ENCODE data around the gene WRAP73.
"Not testable (repeated sequence)": the region's sequence is repeated elsewhere in the genome, so short reads cannot be mapped to it uniquely, and the experiment has no call there.

The WRAP73 gene

DNA sequence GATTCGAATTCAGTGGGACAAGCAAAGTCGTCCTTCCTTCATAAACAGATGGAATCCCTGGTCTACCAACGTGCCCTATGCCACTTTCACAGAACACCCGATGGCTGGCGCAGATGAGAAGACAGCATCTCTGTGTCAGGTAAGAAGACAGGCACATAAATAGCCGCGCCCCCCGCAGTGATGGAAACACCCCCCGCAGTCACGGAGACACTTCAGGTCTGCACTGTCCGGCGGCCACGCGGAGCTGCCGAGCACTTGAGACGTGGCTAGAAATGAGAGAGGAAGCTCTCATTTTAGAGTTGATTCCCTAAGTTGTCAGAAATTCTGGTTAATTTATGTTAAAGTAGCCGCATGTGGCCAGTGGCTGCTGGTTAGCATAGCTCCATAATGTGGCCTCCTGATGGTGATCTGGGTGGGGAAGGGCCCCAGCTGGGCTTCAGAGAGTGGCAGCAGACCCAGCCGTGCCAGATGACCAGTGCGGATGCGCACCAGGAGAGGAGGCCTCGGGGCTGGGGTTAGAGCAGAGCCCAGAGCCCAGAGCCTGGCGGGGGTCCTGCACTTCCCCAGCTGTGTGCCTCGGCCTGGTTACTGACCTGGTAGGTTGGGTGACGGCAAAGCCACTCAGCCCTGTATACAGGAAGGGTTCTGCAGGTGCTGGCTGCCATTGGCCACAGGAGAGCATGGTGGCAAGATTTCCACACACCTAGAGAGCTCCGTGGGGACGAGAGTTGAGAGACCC lies 22.2 kb downstream of the WRAP73 start:
- no peak for DNase-seq

DNA sequence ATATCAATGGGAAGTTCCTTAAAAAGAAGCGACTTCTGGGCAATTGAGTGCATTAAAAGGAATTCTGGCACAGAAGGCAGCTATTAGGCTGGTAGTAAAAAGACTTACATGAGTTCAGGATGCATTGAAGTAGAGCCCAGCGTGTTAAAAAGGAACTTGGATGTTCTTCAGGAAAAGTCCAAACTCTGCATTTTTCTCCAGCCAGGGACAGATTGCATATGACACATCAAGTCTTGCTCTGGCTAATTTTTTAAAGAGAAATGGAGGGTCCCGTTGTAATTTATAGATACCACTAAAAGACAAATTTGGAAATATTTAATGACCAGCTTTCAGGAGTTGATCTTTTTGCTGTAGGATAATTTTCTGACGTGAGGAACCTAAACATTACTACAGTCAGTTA lies 23.9 kb downstream of the WRAP73 start:
- no peak for DNase-seq

DNA sequence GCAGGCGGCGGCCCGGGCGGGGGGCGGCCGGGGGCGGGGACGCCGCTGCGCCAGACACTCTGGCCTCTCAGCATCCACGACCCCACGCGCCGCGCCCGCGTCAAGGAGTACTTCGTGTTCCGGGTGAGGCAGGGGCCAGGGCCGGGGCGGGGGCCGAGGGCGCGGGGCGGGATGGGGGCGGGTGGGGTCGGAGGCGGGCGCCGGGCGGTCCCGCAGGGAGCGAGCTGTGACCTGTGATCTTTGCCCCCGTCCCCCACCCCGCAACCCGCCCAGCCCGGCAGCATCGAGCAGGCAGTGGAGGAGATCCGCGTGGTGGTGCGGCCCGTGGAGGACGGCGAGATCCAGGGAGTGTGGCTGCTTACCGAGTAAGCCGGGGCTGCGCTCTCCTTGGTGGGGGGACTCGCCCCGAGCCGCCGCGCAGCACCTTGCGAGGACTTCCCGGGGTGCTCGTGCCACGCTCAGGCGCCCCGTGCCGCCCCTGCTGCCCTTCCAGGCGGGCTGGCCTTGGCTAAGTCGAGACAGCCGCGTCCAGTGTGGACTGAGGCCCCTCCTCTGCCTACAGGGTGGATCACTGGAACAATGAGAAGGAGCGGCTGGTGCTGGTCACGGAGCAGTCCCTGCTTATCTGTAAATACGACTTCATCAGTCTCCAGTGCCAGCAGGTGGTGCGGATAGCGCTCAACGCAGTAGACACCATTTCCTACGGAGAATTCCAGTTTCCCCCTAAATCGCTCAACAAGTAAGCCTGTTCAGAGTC lies 24.6 kb downstream of the WRAP73 start:
- DNase-seq: no peak

DNA sequence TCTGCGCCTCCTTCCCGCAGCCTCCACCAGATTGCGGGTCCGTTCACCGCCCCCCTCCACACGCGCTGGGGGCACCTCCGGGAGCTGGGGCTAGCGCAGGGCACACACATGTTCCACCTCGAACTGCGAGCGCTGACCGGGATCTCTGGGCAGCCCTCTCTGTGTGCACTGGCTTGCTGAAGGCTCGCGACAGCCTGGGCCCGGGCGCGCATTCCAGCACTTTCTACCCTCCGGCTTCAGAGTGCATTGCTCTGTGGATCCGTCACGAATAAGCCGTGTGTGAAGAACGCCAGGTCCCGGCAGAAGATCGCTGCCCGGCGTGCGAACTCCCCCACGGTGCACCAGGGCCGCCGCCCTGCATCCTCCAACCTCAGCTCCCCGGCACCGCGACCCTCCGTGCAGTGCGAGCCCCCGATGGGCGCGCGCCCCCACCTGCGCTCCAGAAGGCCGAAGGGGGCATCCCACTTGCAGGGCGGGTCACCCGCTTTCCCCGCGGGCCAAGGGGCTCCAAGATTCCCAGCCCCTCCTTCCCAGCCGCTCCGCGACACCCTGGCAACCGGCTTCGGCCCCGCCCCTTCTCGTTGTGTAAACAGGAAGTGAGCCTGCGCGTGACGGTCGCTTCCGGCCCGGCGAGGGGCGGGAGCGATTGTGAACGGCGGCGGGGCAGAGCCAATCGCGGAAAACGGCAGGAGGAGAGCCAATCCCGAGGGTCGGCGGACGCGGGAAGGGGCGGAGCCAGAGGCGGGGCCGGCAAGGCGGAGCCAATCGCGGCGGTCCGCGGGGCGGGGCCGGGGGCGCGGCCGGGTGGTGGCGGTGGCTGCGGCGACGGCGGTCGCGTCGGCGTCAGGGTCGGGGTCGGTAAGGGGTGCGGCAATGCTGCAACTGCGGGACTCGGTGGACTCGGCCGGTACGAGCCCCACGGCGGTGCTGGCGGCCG lies 25.4 kb downstream of the WRAP73 start, which contains the start of gene TPRG1L:
TPRG1L (plus strand) TSS at position 816 of the 937 bp plus-strand sequence; CDS start at position 874, 58 bp downstream.
- peak; percentile 93 to 99 for DNase-seq

DNA sequence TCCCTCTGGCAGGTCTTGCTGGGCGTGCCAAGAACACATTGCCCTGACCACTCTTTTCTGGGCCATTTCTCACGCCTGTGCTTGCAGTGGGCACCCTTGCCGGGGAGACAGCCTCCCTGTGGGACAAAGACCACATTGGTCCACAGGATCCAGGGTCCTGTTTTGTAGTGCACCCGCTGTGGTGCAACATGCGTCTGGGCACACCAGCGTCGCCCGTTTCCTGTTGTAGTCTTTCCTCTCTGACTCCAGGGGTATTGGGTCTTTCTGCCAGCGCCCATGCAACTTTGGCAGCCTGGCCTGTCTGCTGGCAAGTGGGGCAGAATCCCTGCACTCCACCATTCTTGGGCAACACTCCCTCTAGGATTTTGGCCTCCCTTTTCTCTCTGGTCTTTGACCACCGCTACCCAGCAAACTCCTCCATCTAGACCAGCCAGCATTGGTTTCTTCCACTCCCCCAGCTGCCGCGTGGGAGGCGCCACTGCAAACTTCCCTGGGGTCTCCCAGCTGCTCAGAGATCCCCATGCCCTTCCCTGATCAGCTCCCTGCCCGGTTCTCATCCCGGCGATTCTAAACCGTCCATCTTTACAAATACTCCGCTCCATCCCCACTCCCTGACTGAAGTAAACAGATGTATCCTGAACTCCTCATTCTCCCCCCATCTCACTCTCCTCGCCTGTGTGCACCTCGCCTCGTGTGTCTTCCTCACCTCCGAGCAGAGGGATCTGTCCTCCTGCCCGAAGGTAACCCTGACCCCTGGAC lies 26.3 kb downstream of the WRAP73 start:
- no peak for DNase-seq

DNA sequence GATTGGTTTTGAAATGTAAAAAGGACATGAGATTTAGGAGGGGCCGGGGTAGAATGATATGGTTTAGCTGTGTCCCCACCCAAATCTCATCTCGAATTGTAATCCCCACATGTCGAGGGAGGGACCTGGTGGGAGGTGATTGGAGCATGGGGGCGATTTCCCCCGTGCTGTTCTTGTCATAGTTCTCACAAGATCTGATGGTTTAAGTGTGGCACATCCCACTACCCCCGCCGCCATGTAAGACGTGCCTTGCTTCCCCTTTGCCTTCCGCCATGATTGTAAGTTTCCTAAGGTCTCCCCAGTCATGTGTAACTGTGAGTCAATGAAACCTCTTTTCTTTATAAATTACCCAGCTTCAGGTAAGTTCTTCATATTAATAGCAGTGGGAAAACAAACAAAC lies 27.8 kb downstream of the WRAP73 start:
- DNase-seq: not testable (repeated sequence)

DNA sequence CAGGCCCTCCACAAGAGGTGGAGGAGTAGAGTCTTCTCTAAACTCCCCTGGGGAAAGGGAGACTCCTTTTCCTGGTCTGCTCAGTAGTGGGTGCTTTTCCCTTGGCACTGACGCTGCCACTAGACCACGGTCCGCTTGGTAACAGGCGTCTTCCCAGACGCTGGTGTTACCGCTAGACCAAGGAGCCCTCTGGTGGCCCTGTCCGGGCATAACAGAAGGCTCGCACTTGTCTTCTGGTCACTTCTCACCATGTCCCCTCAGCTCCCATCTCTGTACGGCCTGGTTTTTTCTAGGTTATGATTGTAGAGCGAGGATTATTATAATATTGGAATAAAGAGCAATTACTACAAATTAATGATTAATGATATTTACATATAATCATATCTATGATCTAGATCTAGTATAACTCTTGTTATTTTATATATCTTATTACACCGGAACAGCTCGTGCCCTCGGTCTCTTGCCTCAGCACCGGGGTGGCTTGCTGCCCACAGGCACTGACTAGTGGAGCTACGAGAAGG lies 28.7 kb downstream of the WRAP73 start:
- peak; percentile 26 to 40 for DNase-seq

DNA sequence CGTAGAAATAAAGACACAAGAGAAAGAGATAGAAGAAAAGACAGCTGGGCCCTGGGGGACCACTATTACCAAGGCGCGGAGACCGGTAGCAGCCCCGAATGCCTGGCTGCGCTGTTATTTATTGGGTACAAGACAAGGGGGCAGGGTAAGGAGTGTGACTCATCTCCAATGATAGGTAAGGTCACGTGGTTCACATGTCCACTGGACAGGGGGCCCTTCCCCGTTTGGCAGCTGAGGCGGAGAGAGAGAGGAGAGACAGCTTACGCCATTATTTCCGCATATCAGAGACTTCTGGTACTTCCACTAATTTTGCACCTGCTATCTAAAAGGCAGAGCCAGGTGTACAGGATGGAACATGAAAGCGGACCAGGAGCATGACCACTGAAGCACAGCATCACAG lies 29.2 kb downstream of the WRAP73 start:
- no peak for DNase-seq

DNA sequence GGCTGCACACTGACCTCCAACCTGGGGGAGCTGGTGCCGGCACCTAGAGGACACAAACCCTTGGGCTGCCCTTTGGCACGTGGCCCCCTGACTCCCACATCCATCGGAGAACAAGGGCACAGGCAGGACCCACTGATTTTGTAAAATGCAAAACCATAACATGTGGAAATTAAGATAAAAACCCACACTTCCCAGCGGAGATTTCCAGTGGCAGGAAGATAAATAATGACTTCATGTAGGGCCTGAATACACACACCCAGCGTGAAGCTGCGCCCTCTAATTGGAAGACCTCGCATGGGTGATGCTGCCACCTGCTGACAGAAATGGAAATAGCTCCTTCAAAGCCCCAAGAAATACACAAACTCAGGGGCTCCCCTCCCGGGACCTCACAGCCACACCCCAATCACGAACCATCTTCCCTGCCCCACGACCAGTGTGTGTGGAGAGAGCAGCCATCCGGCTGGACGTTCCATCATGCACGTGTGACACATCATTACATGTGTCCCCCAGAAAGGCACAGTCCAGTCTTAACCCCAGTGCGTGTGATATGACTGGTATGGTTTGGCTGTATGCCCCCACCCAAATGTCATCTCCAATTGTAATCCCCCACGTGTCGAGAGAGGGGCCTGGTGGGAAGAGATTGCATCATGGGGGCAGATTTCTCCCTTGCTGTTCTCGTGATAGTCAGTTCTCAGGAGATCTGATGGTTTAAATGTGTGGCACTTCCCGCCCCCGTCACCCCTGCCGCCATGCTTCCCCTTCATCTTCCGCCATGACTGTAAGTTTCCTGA lies 30.8 kb downstream of the WRAP73 start:
- DNase-seq: peak; percentile 60 to 79

DNA sequence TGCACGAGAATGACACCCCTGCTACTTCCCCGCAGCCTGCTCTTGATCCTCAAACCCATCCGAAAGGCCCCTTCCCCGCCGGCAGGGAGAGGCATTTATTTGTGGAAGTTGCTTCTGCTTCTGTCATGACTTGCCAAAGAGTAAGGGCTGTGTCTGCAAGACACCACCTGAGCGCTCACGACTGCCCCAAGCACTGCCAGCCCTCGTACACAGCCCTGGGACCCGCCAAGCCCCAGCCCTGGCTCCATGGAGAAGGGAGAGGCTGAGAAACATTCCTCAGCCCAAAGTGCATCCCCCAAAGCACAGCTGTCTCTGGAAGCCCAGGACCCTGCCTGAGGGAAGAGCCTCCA lies 31.4 kb downstream of the WRAP73 start:
- DNase-seq: no peak

DNA sequence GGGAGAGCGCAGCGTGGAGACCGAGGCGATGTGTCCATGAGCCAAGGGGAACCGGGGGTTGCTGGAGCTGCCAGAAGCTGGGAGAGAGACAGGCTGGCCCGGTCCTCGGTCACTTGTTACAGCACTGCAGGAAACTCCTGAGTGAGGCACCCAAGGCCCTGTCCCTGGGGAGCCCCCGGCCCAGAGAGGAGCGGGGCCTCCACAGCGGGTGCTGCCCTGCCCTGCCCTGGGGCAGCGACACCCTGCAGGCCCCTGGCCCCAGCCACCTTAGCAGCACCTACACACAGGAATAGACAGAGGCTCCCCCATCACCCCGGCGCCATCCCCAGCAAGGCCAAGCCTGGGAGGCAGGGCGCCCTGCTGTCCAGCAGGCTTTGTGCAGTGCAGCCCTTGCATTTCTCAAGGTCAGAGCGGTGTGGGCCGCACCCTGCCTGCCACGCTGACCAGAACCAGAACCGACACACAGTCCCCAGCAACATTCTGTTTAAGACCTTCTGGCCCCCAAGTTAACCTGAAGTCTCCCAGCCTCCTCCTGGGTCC lies 32.0 kb downstream of the WRAP73 start:
- no peak for DNase-seq

DNA sequence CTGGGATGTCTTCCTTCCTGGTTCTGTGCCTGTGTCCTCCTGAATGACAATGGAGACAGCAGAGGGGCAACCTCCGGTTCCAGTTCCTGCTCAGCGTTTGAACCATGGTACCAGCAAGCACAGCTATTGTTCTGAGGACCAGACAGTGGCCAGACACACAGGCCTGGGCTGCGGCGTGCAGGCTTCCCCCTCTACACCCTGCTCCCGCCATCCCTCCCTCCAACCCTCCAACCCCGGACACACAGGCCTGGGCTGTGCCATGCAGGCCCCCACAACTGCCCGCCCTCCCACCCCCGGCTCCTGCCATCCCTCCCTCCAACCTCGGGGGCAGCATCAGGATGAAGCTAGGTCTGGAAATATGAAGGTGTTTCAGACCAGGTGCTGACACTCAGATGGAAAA lies 33.0 kb downstream of the WRAP73 start:
- DNase-seq: no peak

DNA sequence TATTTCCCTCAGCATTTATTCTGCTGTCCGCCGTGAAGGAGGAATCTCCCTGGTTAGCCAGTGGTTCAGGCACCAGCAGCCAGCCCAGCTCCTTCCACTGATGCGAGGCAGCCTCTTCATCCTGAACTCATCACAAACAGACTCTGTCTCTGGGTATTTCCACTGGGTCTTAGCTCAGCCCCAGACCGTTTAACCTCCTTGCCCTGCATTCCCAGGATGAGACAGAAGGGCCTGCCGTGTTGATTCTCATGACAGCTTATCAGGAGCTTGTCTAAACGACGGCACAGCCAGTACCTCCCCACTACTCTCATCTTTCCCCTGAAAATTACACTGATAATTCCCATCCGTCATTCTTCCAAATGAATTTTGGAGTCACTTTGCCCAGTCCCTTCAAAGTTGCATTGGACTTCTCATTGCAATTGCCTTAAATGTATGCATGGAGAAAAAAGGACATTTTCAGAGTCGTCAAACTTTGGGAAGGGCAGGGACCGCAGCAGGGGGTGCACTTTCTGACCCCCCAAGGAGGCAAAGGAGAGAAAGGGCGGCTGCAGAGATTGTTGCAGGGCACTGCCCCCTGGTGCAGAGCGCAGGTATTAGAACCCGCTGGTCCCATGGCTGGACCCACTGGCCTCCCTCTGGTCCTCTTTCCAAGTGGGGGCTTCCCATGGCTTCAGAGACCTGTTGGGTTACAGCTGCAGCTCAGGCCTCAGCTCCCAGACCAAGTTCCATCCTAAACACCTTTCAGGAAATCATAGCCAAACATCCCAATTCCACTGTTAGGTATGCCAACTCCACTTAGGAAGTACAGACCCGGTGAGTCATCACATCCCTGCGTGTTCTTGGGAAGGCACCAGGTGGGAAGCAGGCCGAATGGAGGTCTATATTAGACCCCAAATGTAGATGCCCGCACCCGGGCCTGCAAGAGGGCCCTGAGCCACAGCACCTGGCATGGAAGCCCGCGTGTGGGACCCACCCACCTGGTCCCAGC lies 34.9 kb downstream of the WRAP73 start:
- peak in 1 of 2 experiments; percentile 41 for DNase-seq

DNA sequence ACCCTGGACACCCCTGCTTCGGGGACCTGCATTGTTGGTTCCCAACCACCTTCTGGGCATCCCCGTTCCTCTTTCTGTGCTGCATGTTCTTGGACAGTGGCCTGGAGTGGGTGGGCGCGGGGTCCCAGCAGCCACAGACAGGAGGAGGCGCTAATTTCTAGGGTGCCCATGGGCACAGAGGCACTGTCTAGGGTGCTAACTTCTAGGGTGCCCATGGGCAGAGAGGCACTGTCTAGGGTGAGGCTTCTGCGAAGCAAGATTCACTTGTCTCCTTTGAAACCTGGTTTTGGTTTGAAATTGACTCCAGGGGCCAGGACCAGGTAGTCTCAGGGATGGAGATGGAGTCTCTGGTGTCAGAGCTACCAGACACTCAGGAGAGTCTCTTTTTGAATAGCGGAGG lies 37.8 kb downstream of the WRAP73 start:
- DNase-seq: no peak

DNA sequence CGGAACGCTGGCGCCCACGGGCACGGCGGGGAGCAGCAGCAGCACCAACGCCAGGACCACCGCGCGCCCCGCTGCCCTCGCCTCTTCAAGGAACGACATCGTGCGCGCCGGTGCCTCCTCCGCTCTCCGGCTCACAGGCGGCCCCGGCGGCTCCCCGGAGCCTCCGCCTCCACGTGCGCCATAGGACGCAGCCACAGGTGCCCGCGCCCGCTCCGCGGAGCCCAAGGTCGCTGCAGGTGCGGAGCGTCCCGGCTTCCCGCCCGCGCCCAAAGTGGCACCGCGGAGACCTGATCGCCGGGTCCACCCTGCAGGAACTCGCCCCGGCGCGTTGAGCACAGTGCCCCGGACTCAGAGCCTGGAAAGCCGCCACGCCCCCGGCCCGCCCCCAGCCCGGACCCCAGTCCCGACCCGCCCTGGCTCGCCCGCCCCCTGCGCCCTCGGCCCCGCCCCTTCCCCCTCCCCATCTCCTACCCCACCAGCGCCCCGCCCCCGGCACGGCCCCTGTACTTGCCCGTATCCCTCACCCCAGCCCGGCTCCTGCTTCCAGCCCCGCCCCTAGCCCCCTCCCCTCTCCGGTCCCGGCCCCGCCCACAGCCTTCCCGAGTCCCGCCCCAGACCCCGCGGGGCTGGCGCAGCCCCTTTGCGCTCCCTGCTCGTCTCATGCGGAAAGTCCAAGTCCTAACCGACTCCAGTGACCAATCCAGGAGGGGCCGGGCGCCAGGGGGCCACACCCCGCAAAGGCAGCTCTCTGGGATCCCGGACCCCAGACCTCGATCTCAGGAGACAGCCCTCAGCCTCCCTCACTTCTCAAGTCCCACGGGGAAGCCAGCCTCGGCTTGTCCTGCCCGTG lies 38.5 kb downstream of the WRAP73 start, which contains the start of gene MEGF6:
MEGF6 (minus strand) TSS at position 339 of the 850 bp plus-strand sequence; CDS start at position 99, 240 bp downstream.
- peak; percentile 33 to 89 for DNase-seq

DNA sequence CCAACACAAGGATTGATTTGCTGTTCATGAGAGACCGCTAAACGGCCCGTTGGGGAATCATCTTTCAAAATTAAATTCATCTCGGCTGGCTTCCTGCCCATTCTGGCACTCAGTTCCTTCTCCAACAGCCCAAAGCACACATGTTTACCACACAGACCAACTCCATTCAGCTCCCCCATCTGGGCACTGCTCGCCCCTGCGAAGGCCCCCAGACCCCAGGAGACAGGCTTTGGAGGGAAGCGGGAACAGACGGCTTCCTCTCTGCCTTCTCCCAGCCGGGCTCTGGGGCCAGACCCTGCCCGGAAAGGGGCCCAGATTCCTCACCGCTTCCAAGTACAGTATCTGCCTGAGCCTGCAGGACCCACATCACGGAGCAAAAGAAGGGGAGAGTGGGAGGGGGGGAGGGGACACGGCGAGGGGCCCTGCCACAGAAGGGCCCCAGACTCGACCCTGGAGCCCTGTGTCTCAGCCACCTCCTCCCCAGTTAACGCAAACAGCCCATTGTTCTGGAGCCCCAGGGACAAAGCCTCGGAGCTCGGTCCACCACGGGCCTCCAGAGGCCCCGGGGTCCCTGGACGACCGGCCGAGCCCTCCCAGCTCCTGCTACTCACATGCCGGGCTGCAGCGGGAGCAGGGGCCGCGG lies 39.3 kb downstream of the WRAP73 start:
- DNase-seq: peak; percentile 80 to 93

DNA sequence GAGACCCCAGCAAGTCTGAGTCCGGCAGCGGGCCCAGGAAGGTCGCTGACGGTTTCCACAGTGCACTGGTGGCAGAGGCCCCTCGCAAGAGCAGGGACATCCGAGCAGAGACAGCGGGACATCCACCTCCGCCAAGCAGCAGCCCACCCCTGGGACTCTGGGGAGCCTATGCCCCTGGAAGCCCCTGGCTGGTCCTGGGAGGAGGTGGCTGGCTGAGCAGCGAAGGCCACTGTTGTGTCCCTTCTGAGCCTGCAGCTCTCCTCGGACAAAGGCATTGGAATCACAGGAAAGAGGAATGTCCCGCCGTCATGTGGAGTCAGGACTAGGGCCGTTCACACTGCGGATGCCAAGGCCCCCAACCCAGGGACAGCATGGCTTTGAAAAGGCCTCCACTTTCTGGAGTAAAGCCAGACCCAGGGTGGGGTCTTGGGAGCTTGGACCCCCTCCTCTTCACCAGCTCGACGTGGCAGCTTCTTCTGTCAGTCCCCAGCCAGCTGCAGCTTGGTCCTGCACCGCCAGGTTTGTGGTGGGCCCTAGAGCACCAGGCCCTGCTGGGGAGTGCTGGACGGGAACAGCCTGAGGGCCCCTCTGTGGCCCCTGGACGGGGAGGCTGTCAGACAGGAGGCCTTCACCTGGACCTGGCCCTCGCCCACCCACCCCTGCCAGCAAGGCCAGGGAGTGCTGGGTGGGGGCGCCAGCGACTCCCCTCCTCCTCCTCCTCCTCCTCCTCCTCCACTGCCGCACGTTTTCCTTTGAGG lies 40.0 kb downstream of the WRAP73 start:
- no peak for DNase-seq

All from NCI-H446 (cell line).